Stomach smooth muscle (tissue), 2 donors: ENCODE results near the gene NEK6.

ENCODE experiments used
- H3K27ac ChIP-seq: one replicate; pipeline ENCODE4 v1.7.0; 2013; ENCODE audit warnings: mild to moderate bottlenecking, low read length, inconsistent platforms
- H3K27me3 ChIP-seq, 2 donors: one replicate each; pipeline ENCODE4 v1.7.0; 2013; ENCODE audit warnings: low read length in 2 of 2; ENCODE audit not compliant: insufficient read depth in 2 of 2, control insufficient read depth in 1 of 2
- H3K36me3 ChIP-seq, 2 donors: one replicate each; pipeline ENCODE4 v1.7.0; 2013; ENCODE audit warnings: low read length in 2 of 2; ENCODE audit not compliant: control insufficient read depth in 2 of 2, insufficient read depth in 2 of 2
- H3K4me1 ChIP-seq: one replicate; pipeline ENCODE4 v1.7.0; 2013; ENCODE audit warnings: low read length; ENCODE audit not compliant: control insufficient read depth, insufficient read depth
- H3K4me3 ChIP-seq, 2 donors: one replicate each; pipeline ENCODE4 v1.7.0; 2013; ENCODE audit warnings: low read length in 2 of 2
- H3K9ac ChIP-seq, 2 donors: one replicate each; pipeline ENCODE4 v1.7.0; 2013; ENCODE audit warnings: low read length in 2 of 2, mild to moderate bottlenecking in 1 of 2
- H3K9me3 ChIP-seq, 2 donors: one replicate each; pipeline ENCODE4 v1.7.0; 2013; ENCODE audit warnings: low read length in 2 of 2; ENCODE audit not compliant: control insufficient read depth in 2 of 2
- donor health status: healthy.
- donor health status: Pancreatic carcinoma.

The NEK6 gene

GRCh38 chr9:124298646-124299235 lies 41.0 kb downstream of the NEK6 start:
- no peak overlapping the region for H3K4me3 ChIP-seq
- H3K9me3 ChIP-seq: no peaks in the 10 kb centered on the region
- peaks cover 0 to 13% of the 10 kb centered on the region in 2 donors for H3K36me3 ChIP-seq
- peaks cover 38% of the 10 kb centered on the region for H3K4me1 ChIP-seq
- no peaks in the 10 kb centered on the region for H3K27me3 ChIP-seq
- H3K9ac ChIP-seq: no peak overlapping the region
- no peak overlapping the region for H3K27ac ChIP-seq

- Histone ChIP-seq H3K9me3 (no peaks in the 10 kb centered on the region), H3K27me3 (no peaks in the 10 kb centered on the region), H3K4me1 (peaks cover 36% of the 10 kb centered on the region), H3K9ac (no peak overlapping the region), H3K36me3 (peaks cover 0 to 16% of the 10 kb centered on the region in 2 donors), H3K4me3 (no peak overlapping the region), H3K27ac (no peak overlapping the region)
Observed at GRCh38 chr9:124299515-124300090, 41.9 kb downstream of the NEK6 start.

DNA sequence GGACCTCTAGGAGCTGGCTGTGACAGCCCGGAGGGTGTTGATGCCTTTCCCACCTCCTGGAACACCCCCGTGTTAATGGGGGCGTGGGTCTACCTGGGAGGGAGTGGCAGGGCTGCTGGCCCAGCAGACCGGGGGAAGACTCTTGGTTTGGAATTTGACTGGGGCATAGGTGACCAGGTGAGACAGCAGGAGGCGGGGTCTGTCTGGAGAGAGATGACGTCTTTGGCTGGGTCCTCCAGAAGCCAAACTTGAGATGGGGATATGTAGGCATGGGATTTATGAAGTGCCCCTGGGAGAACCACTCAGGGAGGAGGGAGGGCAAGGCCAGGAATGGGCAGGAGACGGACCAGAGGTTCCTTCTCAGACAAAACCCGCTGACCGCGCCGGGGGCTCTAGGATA lies 42.6 kb downstream of the NEK6 start:
- no peak overlapping the region for H3K9ac ChIP-seq
- H3K27ac ChIP-seq: no peak overlapping the region
- H3K9me3 ChIP-seq: no peaks in the 10 kb centered on the region
- no peaks in the 10 kb centered on the region for H3K27me3 ChIP-seq
- no peak overlapping the region for H3K4me3 ChIP-seq
- peaks cover 0 to 16% of the 10 kb centered on the region in 2 donors for H3K36me3 ChIP-seq
- peaks cover 32% of the 10 kb centered on the region for H3K4me1 ChIP-seq

GRCh38 chr9:124302921-124303320 lies 45.2 kb downstream of the NEK6 start:
- H3K9me3 ChIP-seq: no peaks in the 10 kb centered on the region
- H3K27me3 ChIP-seq: no peaks in the 10 kb centered on the region
- H3K9ac ChIP-seq: no peak overlapping the region
- no peak overlapping the region for H3K27ac ChIP-seq
- peaks cover 0 to 16% of the 10 kb centered on the region in 2 donors for H3K36me3 ChIP-seq
- peaks cover 9% of the 10 kb centered on the region for H3K4me1 ChIP-seq
- no peak overlapping the region for H3K4me3 ChIP-seq

GRCh38 chr9:124303762-124304161 lies 46.0 kb downstream of the NEK6 start:
- no peak overlapping the region for H3K4me3 ChIP-seq
- H3K27ac ChIP-seq: no peak overlapping the region
- no peaks in the 10 kb centered on the region for H3K27me3 ChIP-seq
- no peaks in the 10 kb centered on the region for H3K9me3 ChIP-seq
- H3K36me3 ChIP-seq: peaks cover 0 to 16% of the 10 kb centered on the region in 2 donors
- peaks cover 8% of the 10 kb centered on the region for H3K4me1 ChIP-seq
- no peak overlapping the region for H3K9ac ChIP-seq

DNA sequence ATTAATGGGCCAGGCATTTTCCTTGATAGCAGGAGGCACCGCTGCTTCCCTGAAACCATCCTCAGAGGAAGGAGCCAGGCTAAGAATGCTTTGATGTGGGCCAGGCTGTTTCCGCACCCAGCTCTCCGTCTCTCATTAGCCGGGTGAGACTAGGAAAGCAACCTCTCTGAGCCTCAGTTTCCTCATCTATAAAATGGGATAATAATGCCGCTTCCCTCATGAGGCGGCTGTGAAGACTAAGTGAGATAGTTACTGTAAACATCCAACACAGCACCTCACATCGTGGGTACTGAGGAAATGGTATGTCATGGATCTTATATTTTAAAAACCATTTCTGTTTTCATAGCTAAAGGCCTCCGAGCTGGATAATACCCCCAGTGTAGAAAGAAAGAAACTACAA lies 46.5 kb downstream of the NEK6 start:
- peaks cover 0 to 16% of the 10 kb centered on the region in 2 donors for H3K36me3 ChIP-seq
- H3K27ac ChIP-seq: no peak overlapping the region
- peaks cover 8% of the 10 kb centered on the region for H3K4me1 ChIP-seq
- H3K9me3 ChIP-seq: no peaks in the 10 kb centered on the region
- H3K27me3 ChIP-seq: no peaks in the 10 kb centered on the region
- no peak overlapping the region for H3K4me3 ChIP-seq
- H3K9ac ChIP-seq: no peak overlapping the region

GRCh38 chr9:124306098-124306735 lies 48.5 kb downstream of the NEK6 start:
- H3K4me3 ChIP-seq: no peak overlapping the region
- H3K9ac ChIP-seq: no peak overlapping the region
- peaks cover 0 to 16% of the 10 kb centered on the region in 2 donors for H3K36me3 ChIP-seq
- peaks cover 6% of the 10 kb centered on the region for H3K4me1 ChIP-seq
- no peak overlapping the region for H3K27ac ChIP-seq
- H3K27me3 ChIP-seq: no peaks in the 10 kb centered on the region
- H3K9me3 ChIP-seq: no peaks in the 10 kb centered on the region

DNA sequence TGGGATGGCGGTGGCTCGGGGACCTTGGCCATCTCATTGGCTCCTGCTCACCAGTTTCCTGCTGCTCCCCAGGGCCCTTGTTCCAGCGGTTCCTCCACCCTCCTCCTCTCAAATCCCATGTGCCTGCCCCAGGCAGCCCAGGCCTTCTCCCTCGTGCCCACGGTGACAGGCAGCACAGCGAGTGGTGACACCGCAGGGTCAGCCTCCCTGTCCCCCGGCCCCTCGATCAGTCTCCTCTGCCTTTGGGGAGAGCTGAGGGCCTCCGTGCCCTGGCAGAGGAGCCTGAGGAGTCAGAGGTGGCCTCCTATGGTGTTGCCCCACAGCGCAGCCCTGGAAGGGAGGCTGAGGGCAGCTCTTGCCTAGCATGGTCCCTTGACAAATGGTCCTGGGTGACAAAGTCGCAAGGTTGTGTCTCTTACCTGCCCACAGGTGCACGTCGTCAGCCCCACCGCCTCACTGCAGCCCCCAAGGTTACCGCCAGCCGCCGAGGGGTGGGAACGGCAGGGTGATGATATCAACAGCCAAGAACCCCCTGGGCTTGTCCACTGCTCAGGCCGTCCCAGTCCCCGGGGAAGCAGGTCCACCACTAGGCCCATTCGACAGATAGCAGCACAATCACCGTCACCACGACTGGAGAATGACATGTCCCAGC lies 49.8 kb downstream of the NEK6 start:
- Histone ChIP-seq H3K9me3 (no peaks in the 10 kb centered on the region), H3K4me3 (no peak overlapping the region), H3K36me3 (peaks cover 0 to 10% of the 10 kb centered on the region in 2 donors), H3K9ac (no peak overlapping the region), H3K4me1 (peaks cover 3% of the 10 kb centered on the region), H3K27ac (no peak overlapping the region), H3K27me3 (no peaks in the 10 kb centered on the region)

DNA sequence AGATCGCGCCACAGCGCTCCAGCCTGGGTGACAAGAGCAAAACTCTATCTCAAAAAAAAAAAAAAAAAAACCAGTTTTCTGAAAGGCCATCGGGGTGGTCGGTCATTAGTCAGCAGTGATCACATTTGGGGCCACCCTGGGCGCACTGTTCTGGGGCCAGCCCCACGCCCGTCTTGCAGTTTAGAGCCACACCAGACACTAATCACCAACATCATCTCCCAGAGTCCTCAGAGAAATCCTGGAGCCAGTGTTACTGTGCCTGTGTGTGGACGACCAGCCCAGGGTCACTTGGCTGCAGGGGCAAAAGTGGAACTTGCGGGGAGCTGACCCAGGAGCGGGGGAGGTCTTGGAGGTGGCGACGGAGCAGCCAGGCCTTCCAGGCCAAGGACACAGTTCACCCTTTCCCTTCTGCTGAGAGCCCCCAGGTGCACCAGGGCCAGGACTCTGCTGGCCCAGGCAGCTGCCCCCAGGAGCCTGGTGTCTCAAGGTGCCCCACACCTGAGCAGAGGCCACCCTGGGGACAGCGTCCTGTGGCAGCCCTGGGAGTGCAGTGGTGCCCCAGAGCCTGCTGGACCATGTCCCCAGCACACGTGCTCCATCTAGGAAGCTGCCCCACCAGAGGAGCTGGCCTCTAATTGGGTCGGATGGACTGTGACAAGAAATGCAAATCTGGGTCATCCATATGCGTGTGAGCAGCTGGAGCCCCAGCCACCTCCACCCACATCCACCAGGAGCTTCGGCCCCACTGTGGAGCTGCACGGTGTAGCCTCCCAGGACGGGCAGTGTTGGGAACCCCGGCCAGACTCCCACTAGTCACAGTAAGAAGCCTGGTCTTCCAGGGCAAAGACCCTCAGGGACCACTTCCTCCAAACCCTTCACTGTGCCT lies 51.1 kb downstream of the NEK6 start:
- H3K4me1 ChIP-seq: peaks cover 3% of the 10 kb centered on the region
- no peak overlapping the region for H3K4me3 ChIP-seq
- no peaks in the 10 kb centered on the region for H3K9me3 ChIP-seq
- H3K27ac ChIP-seq: no peak overlapping the region
- peaks cover 0 to 3% of the 10 kb centered on the region in 2 donors for H3K36me3 ChIP-seq
- no peaks in the 10 kb centered on the region for H3K27me3 ChIP-seq
- no peak overlapping the region for H3K9ac ChIP-seq

GRCh38 chr9:124309667-124310084 lies 51.9 kb downstream of the NEK6 start:
- no peaks in the 10 kb centered on the region for H3K9me3 ChIP-seq
- no peak overlapping the region for H3K9ac ChIP-seq
- H3K27me3 ChIP-seq: no peaks in the 10 kb centered on the region
- no peak overlapping the region for H3K27ac ChIP-seq
- H3K36me3 ChIP-seq: no peaks in the 10 kb centered on the region
- peaks cover 3% of the 10 kb centered on the region for H3K4me1 ChIP-seq
- no peak overlapping the region for H3K4me3 ChIP-seq
